Hematopoietic multipotent progenitor cell treated with erythropoietin and hydrocortisone succinate and interleukin-3 and kit ligand, for 6 days (in vitro differentiated cells): ENCODE results near the gene EMCN.
"Not testable (repeated sequence)": the region's sequence is repeated elsewhere in the genome, so short reads cannot be mapped to it uniquely, and the experiment has no call there.

Experiments used
- DNase-seq: peaks from one replicate; pipeline ENCODE4 v3.0.0-alpha.2; 2015

The EMCN gene

DNA sequence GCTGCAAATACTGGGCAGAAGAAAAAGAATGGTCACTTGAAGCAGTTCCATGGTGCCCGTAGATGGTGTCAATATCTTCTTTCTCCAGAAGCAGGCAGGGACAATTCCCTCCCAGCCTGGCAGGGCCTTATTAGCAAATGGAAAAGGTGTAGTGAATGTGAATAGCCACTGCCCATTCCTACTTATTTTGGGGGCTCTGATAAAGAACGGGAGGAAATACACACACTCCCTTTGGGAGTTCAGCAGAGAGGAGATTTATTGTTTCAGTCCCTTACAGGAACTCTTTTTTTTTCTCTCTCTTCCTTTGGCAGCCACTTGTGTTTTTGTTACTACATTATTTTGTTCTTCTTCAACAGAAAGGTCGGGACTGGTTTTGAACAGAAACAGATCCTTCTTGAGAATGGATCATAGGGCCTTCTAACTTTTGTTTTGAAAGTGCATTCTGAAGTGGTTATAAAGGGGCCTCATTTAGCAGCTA, at the start of gene EMCN:
Gene EMCN, minus strand, starts transcription at position 159 of the 478 bp plus-strand sequence. Its CDS starts 108 bp downstream, at position 51.
- DNase-seq: no peak

- DNase-seq: no peak
These were observed 48.6 kb upstream of the EMCN start for GRCh38 chr4:100566396-100566795.

- no peak for DNase-seq
These were observed 39.5 kb upstream of the EMCN start for GRCh38 chr4:100557306-100557705.

DNA sequence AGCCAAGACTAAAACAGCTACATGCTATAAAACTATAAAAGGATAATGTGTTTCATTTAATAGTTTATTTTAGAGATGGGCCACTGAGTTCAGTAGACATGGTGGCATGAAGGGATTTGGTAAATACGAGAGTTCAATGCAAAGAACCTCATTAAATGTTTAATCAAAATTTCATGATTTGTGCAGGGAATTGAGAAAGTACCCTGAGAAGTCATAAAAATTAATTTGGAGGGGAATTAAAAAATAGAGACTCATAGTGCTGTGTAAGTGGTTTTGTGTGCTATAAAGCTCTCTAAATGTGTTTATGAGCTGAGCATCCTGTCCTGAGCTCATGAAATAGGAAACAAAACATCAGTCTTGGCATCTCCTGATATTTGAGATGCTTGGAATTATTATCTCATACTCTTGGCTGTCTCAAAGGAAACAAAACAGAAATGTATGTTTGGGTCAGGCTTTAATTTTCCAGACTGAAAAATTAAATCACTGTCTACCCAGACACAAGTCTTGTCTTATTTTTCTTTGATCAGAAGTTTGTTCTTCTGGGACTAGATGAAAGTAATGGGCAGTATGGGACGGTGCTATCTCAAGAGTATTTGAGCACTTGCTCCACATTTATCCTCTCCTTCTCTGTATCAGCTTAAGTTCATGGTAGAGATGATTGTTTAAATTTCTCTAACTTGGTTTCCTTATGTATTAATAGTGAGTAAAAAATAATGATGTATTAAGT, 38.0 kb upstream of the EMCN start:
- no peak for DNase-seq

DNA sequence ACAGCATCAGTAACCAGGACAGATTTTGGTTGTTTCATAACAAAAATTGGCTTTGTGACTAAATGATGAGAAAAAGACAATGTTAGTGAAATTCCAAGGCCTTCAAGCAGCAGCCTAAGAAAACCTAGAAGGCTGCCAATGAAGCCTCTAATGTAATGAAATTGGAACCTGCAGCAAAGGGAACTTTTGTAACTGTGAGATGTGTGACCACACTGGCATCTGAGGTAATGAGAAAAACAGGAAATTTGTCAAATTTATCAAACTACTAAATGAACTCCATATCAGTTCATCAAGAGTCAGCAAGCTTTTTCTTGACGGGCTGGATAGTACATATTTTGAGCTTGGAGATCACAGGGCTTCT, 30.4 kb upstream of the EMCN start:
- peak; percentile 2 for DNase-seq

DNA sequence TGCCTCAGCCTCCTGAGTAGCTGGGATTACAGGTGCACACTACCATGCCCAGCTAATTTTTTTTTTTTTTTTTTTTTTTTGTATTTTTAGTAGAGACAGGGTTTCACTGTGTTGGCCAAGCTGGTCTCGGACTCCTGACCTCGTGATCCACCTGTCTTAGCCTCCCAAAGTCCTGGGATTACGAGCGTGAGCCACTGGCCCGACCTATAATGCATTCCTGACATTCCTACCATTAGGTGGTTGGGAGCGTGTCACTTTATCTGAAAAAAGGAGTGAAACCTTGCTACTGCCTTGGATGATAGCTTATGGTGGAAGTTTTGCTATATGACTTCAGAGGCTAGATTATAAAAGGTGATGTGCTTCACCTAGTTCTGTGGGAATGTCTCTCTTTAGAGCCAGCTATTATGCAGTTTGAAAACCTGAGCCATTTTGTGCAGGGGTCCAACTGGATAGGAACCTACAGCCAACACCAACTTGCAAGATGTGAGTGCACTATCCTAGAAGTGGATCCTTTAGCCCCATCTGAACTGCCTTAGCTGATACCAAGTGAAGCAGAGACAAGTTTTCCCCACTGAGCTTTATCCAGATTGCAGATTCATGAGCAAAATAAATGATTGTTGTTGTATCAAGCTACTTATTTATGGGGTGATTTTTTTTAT, 29.8 kb upstream of the EMCN start:
- DNase-seq: no peak

- DNase-seq: no peak
These were observed 27.6 kb upstream of the EMCN start for GRCh38 chr4:100545427-100545826.

GRCh38 chr4:100540131-100540530, 22.3 kb upstream of the EMCN start:
- no peak for DNase-seq

GRCh38 chr4:100539706-100540105, 21.9 kb upstream of the EMCN start:
- DNase-seq: peak; percentile 64

GRCh38 chr4:100533741-100534140, 15.9 kb upstream of the EMCN start:
- no peak for DNase-seq

DNA sequence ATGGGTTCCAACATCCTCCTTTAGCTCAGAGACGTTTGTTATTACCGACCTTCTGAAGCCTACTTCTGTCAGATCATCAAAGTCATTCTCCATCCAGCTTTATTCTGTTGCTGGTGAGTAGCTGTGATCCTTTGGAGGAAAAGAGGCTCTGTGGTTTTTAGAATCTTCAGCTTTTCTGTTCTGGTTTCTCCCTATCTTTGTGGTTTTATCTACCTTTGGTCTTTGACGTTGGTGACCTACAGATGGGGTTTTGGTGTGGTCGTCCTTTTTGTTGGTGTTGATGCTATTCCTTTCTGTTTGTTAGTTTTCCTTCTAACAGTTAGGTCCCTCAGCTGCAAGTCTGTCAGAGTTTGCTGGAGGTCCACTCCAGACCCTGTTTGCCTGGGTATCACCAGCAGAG, 12.3 kb upstream of the EMCN start:
- not testable (repeated sequence) for DNase-seq

DNA sequence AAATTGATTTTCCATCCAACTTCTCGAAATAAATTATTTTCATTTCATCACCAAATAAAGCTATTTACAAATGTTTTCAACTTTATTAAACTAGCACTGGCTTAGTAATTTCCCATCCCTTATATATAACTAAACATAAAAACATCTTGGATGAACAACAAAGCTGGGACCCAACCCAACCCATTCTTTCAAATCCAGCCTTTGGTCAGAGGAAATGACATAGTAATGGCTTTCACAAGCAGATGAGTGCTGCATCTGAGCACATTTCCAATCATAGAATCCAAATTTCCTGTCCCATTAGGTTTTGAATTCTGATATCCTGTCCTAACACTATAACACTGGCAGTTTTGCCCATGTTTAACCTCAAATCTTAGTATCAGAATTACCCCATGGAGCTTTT, 7.9 kb upstream of the EMCN start:
- DNase-seq: no peak

GRCh38 chr4:100519205-100519604, 1.4 kb upstream of the EMCN start:
- no peak for DNase-seq

- DNase-seq: no peak
These were observed 1.6 kb downstream of the EMCN start for GRCh38 chr4:100516225-100516624.

DNA sequence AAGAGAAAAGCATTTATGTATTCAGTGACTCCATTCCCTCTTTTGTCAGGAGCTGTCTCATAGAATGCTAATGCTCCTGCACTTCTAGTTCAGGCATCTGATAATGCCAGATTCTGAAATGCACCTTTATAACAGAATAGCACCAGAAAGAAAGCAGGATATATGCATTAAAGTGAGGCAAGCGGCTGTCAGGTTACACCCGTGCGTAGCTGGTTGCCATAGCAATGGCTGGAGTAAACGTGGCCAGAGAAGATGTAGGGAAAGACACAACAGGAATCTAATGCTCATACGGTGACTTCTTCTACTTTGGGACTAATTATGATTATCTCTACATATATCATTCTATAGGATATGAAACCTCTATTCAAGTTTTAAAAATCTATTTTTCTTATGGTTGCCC, 5.9 kb downstream of the EMCN start:
- DNase-seq: no peak

DNA sequence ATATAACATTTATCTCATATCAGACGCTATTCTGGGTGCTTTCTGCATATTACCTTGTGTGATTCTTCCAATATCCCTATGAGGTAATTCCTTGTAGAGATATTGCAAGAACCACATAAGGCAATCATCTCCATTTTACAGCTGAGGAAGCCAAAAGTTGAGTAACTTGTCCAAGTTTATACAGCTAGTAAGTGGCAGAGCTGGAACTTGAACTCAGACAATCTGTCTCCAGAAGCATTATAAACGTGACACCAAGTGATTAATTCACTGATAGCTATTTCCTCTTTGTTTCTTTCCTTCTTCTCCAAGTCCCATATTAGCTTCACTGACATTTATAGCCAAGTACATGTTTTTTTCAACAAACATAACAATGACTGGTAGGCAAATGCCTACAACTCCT, 7.3 kb downstream of the EMCN start:
- DNase-seq: no peak

DNA sequence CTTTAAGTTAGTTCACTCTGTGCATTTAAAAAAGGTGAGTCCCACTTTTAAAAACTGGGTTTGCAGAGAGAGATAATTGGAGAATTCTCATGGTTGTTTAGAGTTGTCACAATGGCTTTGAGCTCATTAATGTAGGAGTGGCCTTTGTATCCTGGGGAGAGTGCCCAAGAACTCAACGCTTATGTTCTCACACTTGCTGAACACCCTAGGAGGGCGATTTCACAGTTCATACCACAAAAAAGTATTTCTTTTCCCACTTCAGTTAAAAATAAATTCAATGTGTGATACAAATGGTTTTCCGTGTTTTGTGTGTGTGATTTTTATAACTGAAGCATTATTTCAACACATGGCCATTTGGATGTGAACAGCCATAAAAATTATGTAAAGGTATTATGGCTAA, 8.4 kb downstream of the EMCN start:
- no peak for DNase-seq

DNA sequence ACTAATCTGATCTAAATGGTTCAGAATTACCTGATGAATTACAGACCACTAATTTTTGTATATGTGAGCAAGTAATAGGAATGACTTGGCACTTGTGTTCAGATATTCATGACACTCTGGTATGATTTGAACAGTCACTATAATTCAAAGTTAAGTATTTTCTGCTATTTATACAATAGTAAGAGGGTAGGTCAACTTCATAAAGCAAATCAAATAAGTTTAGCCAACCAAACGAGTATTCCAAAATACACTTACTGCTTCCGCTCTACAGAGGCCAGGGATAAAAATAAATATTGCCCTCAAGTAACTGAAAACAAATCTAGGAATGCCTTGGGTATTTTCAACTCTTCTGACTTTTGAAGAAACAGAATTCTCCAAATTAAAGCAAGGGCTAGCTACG, 9.1 kb downstream of the EMCN start:
- no peak for DNase-seq

DNA sequence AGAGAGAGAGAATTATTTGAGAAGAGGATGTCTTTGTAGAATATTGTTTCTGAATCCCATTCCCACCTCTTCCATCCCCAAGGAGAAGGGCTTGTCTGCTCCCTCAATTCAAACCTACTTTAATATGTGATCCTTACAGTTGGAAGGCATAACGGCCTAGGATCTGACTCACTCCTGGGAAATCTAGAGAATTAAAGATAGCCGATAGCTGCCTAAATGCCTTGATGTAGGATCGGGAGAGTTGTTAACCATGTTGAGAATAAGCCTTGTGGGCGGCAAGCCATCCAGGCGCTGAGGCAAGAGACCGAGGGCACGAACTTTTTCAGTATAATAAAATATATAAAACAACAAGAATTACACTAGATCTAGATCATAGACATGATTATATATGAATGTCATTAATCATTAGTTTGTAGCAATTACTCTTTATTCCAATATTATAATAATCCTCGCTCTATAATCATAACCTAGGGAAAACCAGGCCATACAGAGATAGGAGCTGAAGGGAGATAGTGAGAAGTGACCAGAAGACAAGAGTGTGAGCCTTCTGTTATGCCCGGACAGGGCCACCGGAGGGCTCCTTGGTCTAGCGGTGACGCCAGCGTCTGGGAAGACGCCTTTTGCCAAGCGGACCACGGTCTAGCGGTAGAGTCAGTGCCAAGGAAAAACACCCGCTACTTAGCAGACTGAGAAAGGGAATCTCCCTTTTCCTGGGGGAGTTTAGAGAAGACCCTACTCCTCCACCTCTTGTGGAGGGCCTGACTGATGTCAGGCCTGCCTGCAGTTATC, 13.5 kb downstream of the EMCN start:
- no peak for DNase-seq

- DNase-seq: no peak
These were observed 20.0 kb downstream of the EMCN start for GRCh38 chr4:100497791-100498190.

GRCh38 chr4:100495074-100495473, 22.7 kb downstream of the EMCN start:
- DNase-seq: no peak

- no peak for DNase-seq
These were observed 23.7 kb downstream of the EMCN start for GRCh38 chr4:100494166-100494565.

DNA sequence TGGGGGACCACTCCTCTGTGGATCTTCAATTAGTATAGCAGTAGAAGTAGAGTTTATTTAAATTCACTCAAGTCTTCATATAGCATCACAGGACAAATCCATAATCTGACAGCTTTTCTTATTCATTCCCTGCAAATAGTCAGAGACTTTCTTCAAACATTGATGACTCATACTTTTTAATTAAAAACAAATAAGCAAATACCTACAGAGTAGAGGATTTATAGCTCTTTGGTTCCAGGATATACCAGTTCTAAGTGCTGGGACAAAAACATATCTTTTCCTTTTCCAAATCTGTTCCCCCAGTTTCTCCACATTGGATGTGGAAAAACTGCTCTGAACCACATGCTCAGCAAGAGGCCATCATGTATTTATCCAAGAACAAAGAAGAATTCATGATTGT, 24.1 kb downstream of the EMCN start:
- no peak for DNase-seq

GRCh38 chr4:100492129-100492528, 25.7 kb downstream of the EMCN start:
- DNase-seq: no peak
